ENCODE data around the gene DZIP3. TPM values are rescaled to one million over a fixed set of nuclear protein-coding genes. Genes with fewer than 3 reads are reported as not detected.

The DZIP3 gene
- total RNA-seq, 2 experiments from 2014 or later, result 14.5 to 31.8 TPM

- no peak for TF ChIP-seq EZH2phosphoT487 (IDR thresholded peaks at IDR 0.05; ENCODE audit: borderline replicate concordance, low read depth, low read length)
- TF ChIP-seq CTCF (conservative IDR thresholded peaks at IDR 0.05; ENCODE audit: low read length), result no peak
- Histone ChIP-seq H3K4me3 (ENCODE audit: low read depth, low read length, poor library complexity, severe bottlenecking) (no peak overlapping the region), H3K79me2 (ENCODE audit: insufficient read depth, low read depth, low read length) (no peaks in the 10 kb centered on the region), H3K36me3 (ENCODE audit: insufficient read depth, low read length) (peaks cover 96% of the 10 kb centered on the region), H2AFZ (ENCODE audit: low read length) (no peak overlapping the region), H3K9me3 (ENCODE audit: low read length) (no peaks in the 10 kb centered on the region), H3K9me2 (ENCODE audit: insufficient read depth, low read length) (no peaks in the 10 kb centered on the region), H4K20me1 (ENCODE audit: insufficient read depth, low read length) (peaks cover 7% of the 10 kb centered on the region; the same call in 1 of the 2 replicates), H3K4me2 (ENCODE audit: low read length) (no peak overlapping the region), H3K4me1 (ENCODE audit: insufficient read depth, low read length, poor library complexity, severe bottlenecking) (no peaks in the 10 kb centered on the region), H3K27ac (ENCODE audit: low read depth, low read length, poor library complexity, severe bottlenecking) (no peak overlapping the region)
- intact Hi-C loops (cut with micrococcal nuclease; ENCODE audit: unreplicated experiment), result loop anchor here (5.0 kb wide), 1 partner anchor 32 kb away; the partner anchor contains the start of genes CIP2A and DZIP3
- ChIA-PET CTCF (ENCODE audit: unreplicated experiment) (no interaction called here), POLR2A (interaction anchor here (1.0 to 1.7 kb wide), 2 partner anchors 34 to 67 kb away, joined by 3 to 5 read pairs; partner anchors contain the start of genes CIP2A and DZIP3)
- BruUV-seq (replicated peaks), result no TSS peak
- no peak for DNase-seq (ENCODE audit: low spot score)
Measured at GRCh38 chr3:108554913-108555571, 34.5 kb upstream of the DZIP3 start.

GRCh38 chr3:108555966-108556581 lies 33.4 kb upstream of the DZIP3 start:
- H3K4me3 ChIP-seq (ENCODE audit: low read depth, low read length, poor library complexity, severe bottlenecking), result no peak overlapping the region
- no peak for DNase-seq (ENCODE audit: low spot score)
- TF ChIP-seq EZH2phosphoT487 (IDR thresholded peaks at IDR 0.05; ENCODE audit: borderline replicate concordance, low read depth, low read length), result no peak
- TF ChIP-seq CTCF (conservative IDR thresholded peaks at IDR 0.05; ENCODE audit: low read length), result no peak
- intact Hi-C loops (cut with micrococcal nuclease; ENCODE audit: unreplicated experiment), result no loop called here
- H3K4me1 ChIP-seq (ENCODE audit: insufficient read depth, low read length, poor library complexity, severe bottlenecking), result no peaks in the 10 kb centered on the region
- POLR2A ChIA-PET, result interaction anchor here (1.0 to 1.7 kb wide), 2 partner anchors 33 to 69 kb away, joined by 3 to 5 read pairs; partner anchors contain the start of genes CIP2A and DZIP3
- H3K4me2 ChIP-seq (ENCODE audit: low read length), result no peak overlapping the region
- no peak overlapping the region for H2AFZ ChIP-seq (ENCODE audit: low read length)
- no TSS peak for BruUV-seq (replicated peaks)
- H3K9me2 ChIP-seq (ENCODE audit: insufficient read depth, low read length), result no peaks in the 10 kb centered on the region
- no peak overlapping the region for H3K27ac ChIP-seq (ENCODE audit: low read depth, low read length, poor library complexity, severe bottlenecking)
- peaks cover 7% of the 10 kb centered on the region; the same call in 1 of the 2 replicates for H4K20me1 ChIP-seq (ENCODE audit: insufficient read depth, low read length)
- CTCF ChIA-PET (ENCODE audit: unreplicated experiment), result no interaction called here
- no peaks in the 10 kb centered on the region for H3K9me3 ChIP-seq (ENCODE audit: low read length)
- peaks cover 97% of the 10 kb centered on the region for H3K36me3 ChIP-seq (ENCODE audit: insufficient read depth, low read length)
- no peaks in the 10 kb centered on the region for H3K79me2 ChIP-seq (ENCODE audit: insufficient read depth, low read depth, low read length)

- TF ChIP-seq CTCF (conservative IDR thresholded peaks at IDR 0.05; ENCODE audit: low read length) (no peak), EZH2phosphoT487 (IDR thresholded peaks at IDR 0.05; ENCODE audit: borderline replicate concordance, low read depth, low read length) (no peak)
Measured at GRCh38 chr3:108562565-108562964, 27.0 kb upstream of the DZIP3 start.

More at GRCh38 chr3:108562565-108562964, 27.0 kb upstream of the DZIP3 start:
- no peaks in the 10 kb centered on the region for H3K4me1 ChIP-seq (ENCODE audit: insufficient read depth, low read length, poor library complexity, severe bottlenecking)
- ChIA-PET CTCF (ENCODE audit: unreplicated experiment) (no interaction called here), POLR2A (interaction anchor here (1.2 kb wide), 1 partner anchor 26 kb away, joined by 4 read pairs; no protein-coding TSS in a partner anchor)
- no peak overlapping the region for H3K4me3 ChIP-seq (ENCODE audit: low read depth, low read length, poor library complexity, severe bottlenecking)
- no peak overlapping the region for H2AFZ ChIP-seq (ENCODE audit: low read length)
- no peak overlapping the region for H3K27ac ChIP-seq (ENCODE audit: low read depth, low read length, poor library complexity, severe bottlenecking)
- no peaks in the 10 kb centered on the region for H3K79me2 ChIP-seq (ENCODE audit: insufficient read depth, low read depth, low read length)
- intact Hi-C loops (cut with micrococcal nuclease; ENCODE audit: unreplicated experiment), result loop anchor here (2.0 kb wide), 1 partner anchor 16 kb away; no protein-coding TSS in a partner anchor
- H3K9me3 ChIP-seq (ENCODE audit: low read length), result no peaks in the 10 kb centered on the region
- H4K20me1 ChIP-seq (ENCODE audit: insufficient read depth, low read length), result no peaks in the 10 kb centered on the region
- BruUV-seq (replicated peaks), result no TSS peak
- H3K9me2 ChIP-seq (ENCODE audit: insufficient read depth, low read length), result no peaks in the 10 kb centered on the region
- no peak for DNase-seq (ENCODE audit: low spot score)
- no peak overlapping the region for H3K4me2 ChIP-seq (ENCODE audit: low read length)
- peaks cover 99% of the 10 kb centered on the region for H3K36me3 ChIP-seq (ENCODE audit: insufficient read depth, low read length)
